Effector CD4-positive, alpha-beta T cell (primary cell): ENCODE data around the gene URB1.

Experiments used
- DNase-seq: peaks from one replicate; pipeline ENCODE4 v3.0.0-alpha.2; 2020

URB1 gene

DNA sequence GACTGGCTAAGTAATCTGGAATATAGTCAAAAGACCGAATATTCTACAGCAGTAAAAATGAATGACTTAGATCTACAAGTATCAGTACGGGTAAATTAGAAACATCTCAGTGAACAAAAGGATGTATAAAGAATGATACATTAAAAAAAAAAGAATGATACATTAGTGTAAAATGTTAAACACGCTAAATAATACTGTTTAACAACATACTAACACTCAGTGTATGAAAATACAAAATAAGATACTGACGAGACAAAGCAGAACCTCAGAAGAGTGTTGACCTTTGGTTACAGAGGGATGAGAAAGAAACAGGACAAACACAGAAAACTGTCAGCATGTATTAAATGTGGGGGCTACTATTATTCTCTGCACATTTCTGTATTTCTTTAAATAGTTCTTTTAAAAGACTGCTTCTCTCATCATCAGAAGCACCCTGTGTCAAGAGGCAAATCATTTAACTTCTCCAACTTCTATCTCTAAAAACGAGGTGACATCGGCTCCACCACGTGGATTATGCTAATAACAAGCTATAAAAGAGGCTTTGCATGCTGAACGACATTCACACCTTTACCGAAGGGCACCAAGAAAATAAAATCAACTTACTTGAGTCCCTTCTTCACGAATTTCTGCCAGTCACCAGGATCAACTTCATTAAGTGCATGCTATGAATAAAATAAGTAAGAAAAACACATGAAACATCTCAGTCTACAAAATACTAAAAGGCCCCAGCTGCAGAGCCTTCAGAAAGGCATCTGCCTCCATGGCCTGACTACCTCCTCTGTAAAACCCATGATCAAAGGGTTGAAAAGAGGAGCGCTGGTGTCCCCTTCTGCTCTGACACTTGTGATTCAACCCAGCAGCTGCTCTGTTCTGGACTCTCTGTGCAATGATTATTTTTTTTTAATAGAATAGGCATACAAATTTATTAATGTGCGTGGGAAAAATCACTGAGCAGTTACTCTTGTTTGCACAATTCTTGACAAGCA, 51.7 kb downstream of the URB1 start:
- DNase-seq, result no peak

DNA sequence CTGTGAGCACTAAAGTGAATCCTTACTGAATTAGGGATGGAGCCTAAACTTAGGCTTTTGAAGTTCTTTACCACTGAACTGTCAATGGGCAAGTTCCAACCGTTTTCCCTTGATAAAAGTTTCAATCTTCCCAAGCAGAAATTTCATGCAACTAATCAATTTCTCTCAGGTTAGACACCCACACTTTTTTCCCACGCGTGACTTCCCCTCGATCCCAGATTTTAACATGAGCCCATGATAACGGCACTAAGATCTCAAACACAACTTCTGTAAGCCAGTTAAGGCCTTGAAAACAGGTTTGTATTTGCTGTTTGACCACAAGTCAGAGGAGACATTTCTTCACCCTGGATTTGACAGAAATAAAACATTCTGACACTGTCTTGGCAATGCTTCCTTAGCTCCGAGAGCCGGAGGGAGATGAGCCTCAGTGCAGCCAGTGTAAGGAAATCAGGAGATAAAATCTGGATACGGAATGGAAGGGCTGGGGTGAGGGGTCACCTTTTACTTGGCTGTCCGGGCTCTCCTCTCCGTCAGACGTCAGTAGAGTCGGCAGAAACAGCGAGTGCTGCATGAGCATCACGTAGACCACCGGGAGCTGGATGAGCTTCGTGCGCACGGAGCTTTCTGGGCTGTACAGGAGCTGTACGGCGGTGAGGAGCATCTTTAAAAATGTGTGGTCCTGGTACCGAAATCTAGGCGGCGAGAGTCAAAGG, 54.4 kb downstream of the URB1 start:
- DNase-seq, result no peak

DNA sequence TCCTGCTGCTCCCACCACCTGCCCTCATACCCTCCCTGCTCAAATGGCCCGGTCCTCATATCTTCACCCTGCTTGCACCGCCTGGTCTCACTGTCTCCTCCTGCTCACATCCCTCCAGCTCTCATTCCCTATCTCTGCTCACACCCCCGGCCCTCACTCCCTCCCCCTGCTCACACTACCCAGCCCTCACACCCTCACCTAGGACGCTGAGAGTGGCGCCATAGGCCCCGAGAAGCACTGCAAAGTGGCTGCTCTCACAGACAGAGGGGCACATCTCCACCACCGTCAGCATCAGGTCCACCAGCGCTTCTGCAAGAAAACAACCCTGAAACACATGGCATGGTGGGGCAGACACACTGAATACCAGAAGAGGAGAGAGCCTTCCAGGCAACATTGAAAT, 55.6 kb downstream of the URB1 start:
- no peak for DNase-seq

- DNase-seq, result no peak
Observed at GRCh38 chr21:32336711-32337110, 56.1 kb downstream of the URB1 start.

DNA sequence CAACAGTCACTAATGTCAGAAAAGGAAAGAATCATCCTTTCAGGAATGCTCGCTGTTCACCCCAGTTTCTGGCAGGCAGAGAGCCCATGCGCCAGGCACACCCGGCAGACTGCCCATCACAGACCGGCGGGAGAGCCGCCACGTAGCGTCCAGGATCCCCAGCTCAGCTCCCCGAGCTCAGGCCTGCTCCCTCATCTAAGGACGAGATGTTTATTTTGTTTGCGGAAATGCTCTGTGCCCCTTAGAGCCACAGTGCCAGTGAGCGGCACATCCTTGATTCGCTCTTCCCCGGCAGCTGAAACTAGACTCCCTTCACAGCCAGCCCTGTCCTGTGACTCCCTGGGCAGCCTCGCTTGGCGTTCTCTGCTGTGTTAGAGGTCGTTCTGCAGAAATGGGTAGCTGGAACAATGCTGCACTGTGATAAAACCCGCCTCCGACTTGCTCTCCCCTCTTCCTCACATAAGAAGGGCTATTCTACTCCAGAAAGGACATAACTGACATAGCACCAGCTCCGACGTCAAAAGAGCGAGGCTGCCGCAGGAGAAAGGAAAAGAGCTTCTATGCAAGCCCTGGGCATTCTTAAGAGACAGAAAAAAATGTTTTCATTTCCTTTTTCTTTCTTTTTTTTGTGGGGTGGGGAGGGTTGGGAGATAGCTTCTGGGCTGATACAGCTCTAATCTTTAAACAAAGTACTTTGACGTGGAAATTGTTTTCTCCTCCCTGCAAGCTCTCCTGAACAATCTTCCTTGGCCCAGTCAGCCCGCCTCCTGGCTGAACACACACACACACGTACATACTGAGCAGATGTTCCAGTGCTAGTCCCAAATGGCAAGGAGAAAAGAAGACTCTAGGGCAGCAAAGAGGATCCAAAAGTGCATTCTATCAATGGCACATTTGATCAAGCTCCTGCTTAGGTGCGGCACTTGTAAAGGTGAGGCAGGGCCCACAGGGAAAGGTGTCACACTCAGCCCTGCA, 56.9 kb downstream of the URB1 start:
- DNase-seq, result no peak

DNA sequence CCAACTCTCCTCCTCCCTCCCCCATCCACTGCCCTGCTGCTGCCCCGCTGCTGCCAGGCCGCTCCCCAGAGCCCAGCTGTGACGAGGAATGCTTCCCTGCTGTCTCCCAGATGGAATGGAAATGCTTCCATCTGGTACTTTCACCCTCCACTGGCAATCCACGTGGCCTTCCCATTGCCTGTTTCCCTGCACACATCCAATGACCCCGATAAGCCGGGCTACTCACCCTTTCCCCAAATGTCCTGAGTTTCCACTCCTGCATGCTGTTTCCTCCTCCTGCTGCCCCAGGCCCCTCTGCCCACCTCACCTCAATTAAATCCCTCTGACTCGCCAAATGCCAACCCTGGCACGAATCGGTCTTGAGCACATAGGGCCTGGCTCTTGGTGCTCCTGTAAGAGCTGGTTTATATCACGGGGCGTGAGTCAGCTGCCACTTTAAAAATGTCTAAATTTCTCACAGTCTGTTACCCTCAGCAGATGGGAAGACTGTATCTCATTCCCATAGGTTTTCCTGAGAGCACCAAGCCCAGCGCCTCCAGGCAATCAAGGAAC, 57.8 kb downstream of the URB1 start:
- DNase-seq, result no peak

GRCh38 chr21:32333953-32334673, 58.7 kb downstream of the URB1 start:
- no peak for DNase-seq

- no peak for DNase-seq
Observed at GRCh38 chr21:32332463-32332951, 60.3 kb downstream of the URB1 start.

DNA sequence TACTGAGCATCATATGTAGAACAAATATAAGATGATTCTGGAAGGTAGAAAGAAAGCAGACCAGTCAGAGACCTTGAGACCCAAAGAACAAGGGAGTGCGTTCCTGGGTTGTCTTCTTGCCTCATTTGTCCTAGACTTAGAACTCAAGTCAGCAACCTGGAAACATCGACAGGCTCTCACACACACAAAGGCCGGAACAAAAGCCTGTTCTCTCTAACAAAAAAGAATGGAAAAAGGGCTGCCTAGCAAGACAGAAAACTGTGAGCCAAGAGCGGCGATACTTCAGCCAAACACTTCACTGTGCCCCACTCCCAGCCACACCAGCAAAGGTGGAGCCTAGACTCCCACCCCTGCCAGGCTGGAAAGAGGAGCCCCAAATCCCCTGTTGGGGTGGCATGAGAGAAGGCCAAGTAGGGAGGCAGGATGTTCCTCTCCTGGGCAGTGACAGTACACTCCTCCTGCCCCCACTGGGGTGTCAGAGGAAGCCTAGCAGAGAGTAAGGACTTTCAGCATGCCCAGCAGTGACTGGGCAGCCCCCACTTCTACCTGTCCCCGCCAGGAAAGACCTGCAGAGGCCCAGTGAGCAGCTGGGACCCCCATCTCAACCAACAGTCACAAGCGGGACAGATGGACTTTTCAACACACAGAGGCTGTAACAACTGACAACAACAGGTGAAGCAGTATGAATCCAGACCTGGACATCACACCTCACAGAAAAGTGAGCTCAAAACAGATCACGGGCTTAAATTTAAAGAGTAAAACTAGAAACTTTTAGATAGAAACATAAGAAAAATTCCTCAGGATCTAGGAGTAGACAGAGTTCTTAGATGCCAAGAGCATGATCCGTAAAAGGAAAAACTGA, 61.1 kb downstream of the URB1 start:
- no peak for DNase-seq

DNA sequence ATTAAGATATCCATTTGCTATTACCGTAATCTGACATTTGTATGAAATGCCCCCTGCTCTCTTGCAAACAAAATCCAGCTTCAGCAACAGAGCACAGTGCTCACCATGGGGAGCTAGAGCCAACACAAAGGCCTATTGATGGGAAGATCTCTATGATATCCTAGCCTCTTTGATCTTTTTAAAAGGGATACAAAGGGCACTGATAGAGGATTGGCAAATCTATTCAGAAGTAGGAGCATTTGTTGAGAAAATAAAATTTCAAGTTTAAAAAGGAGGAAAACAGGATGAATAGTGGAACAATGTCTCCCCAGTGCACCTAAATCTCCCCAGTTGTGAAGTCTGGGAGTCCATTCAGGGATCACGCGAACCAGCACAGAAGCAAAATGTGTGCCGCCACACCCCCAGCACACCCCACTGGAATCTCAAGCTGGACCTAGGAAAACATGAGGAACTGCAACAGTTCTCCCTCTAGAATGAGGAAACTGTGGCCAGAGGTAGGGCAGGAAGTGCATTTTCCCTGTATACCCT, 62.0 kb downstream of the URB1 start:
- DNase-seq, result no peak

- DNase-seq, result no peak
Observed at GRCh38 chr21:32329776-32330175, 63.0 kb downstream of the URB1 start.

DNA sequence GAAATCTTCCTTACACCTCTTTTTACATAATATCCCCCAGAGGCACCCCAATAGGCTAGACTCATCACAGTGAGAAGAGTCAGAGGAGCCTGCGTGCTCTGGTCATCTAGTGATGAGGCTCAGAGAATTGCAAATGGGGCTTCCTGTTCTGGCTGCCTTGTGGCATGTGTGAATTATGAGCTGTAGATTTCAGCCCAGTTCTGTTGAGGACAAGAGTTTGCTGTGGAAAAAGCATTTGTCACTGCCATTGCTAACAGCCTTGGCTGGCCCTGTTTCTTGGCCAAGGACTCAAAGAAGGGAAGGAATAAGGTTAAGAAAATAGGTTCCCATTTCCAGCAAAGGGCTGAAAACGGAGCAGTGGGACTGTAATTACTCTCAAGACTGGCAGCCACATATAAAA, 63.5 kb downstream of the URB1 start:
- no peak for DNase-seq

GRCh38 chr21:32328595-32328994, 64.2 kb downstream of the URB1 start:
- DNase-seq, result no peak

DNA sequence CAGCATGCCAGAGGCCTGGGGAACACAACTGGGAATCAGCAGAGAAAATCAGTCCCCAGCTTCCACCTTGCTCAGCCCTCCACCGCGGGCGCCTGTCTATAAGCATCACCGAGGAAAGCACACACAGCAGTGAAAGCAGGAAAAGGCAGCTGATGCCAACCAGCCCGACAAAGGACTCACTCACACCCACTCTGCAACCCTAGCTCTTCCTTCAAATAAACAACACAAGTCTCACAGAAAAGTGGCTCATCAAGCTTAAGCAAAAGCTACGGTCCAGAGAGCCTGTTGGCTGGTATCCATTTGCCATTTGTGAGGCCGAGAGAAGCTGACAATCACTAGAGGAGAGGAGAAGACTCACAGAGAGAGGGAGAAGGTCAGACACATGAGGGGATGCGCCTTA, 67.1 kb downstream of the URB1 start:
- no peak for DNase-seq

- no peak for DNase-seq
Observed at GRCh38 chr21:32322676-32323075, 70.1 kb downstream of the URB1 start.

DNA sequence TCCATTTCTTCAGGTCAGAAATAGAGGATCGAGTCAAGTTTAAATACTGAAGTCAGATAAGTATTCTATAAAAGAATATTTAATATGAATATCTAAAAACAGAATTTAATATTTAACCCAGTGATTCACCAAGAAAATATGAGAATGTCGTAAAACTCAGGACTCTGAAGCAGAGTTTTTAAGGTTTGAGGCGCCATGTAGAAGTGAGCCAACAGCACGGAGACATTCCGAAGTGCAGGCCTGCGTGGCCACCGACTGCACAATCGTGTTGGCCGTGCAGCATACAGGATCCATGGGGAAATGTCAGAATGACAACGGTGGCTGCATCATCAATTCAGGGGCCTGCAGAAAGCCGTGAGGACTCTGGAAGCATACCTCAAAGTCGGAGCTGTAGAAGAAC, 70.7 kb downstream of the URB1 start:
- DNase-seq, result no peak

DNA sequence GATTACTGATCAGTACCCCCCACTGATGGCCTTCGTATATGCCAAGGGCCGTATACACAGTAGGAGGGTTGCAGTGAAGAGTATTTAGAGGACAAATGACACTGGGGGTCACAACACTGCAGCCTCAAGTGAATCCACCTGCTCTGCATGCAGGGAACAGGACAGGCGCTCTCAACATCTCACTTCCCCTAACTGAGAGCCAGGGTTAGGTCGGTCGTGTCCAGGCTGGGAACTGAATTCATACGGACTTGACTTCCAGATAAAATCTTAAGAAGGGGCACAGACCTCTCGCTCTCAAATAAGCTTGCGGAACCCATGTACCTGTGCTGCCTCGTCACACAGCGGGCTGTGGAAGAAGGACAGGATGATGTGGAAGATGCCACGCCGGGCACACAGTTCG, 71.3 kb downstream of the URB1 start:
- no peak for DNase-seq

DNA sequence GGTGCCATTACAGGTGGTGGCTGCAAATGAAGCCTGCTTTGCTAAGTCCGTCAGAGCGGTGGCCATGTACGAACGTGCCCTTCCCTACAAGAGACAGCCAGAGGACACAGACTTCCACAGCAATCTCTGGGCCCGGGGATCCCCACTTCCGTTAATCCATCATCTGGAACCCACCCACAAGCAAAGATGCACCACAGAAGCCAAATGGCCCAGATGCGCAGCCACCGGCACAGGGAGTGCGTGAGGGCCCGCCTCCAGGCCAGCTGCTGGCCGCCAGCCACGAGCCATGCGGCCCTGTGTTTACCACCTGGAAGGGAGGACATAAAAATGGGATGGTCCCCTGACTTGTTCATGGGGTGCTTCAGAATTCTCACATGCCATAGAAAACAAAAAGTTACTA, 72.1 kb downstream of the URB1 start:
- DNase-seq, result no peak

DNA sequence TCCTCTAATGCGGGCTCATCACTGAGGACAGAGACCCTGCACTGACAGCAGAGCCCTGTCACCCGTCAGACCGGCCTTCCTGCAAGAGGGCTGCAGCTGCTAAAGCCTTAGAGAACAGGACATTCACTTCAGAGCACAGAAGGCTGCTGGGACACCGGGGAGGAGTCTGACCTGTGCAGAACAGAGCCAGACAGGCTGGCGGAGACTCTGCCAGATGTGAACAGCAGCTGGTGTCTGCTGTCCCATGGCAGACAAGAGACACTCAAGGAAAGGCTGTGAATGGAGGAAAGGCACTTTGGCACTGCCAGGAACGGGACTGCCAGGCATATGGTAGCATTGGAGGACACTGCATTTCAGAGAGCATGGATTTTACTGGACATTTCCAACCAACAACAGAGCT, 72.8 kb downstream of the URB1 start:
- no peak for DNase-seq

DNA sequence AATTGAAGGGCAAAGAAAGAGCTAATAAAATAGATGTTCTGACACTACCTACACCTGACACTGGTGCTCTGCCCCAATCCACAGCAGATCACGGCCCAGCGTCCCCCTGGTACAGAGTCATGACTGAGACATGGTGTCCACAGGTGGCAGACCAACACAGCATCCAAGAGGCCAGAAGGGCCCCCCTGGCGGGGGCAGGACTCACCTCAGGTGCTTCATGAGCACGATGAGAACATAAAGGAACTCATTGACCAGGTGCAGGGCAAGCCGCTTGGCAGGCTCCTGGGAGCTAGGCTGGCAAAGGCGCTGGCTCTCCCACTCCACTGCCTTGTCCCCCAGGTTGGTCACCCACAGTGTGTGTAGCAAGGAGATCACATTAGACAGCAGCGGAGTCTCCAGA, 73.8 kb downstream of the URB1 start:
- no peak for DNase-seq
